Measurements from ENCODE around the gene SRF. TPM values are rescaled to one million over a fixed set of nuclear protein-coding genes. Genes with fewer than 3 reads are reported as not detected.

Gene SRF
- total RNA-seq, 4 donors from 2014 or later: 111 to 183 (median 153) TPM

DNA sequence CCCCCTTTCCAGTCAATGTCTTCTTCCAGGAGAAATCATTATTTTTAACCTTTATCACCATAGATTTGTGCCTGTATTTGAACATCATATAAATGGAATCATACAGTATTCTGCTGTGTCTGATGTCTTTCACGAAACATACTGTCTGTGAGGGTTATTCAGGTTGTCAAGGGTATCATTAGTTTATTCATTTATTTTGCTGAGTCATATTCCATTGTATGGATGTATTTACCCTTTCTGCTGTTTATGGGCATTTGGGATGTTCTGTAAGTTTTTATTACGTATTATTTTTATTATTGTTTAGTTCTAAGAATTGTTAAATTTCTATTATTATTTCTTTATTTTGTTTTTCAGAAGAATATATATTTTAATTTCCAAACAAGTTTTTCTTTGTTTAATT is 36.2 kb downstream of the SRF start:
- intact Hi-C loops (cut with DNase I): no loop called here
- no peak for DNase-seq (ENCODE audit: extremely low spot score)
- no peak overlapping the region for H3K4me3 ChIP-seq

GRCh38 chr6:43211955-43212354 is 40.9 kb downstream of the SRF start:
- Histone ChIP-seq H3K27ac (replicated peaks in 1 of 4) (no peak overlapping the region), H3K4me1 (no peaks in the 10 kb centered on the region), H3K36me3 (peaks cover 17 to 54% (median 41%) of the 10 kb centered on the region in 4 donors), H3K9me3 (no peaks in the 10 kb centered on the region), H3K4me3 (no peak overlapping the region), H3K27me3 (no peaks in the 10 kb centered on the region)
- 82% methylated on average over 1 of the region's 1 CpG for WGBS
- DNase-seq (ENCODE audit: extremely low spot score): no peak
- intact Hi-C loops (cut with DNase I): no loop called here
- TF ChIP-seq EP300 (IDR thresholded peaks at IDR 0.05): no peak
- no peak for TF ChIP-seq CTCF (IDR thresholded peaks at IDR 0.05)
- TF ChIP-seq POLR2AphosphoS5 (IDR thresholded peaks at IDR 0.05): no peak
- TF ChIP-seq POLR2A (IDR thresholded peaks at IDR 0.05; ENCODE audit: low read depth): no peak

More for the DNA sequence above, 36.2 kb downstream of the SRF start:
- Histone ChIP-seq H3K36me3 (peaks cover 12 to 54% (median 35%) of the 10 kb centered on the region in 4 donors), H3K4me1 (no peaks in the 10 kb centered on the region), H3K27ac (replicated peaks in 1 of 4) (no peak overlapping the region), H3K9me3 (no peaks in the 10 kb centered on the region), H3K27me3 (no peaks in the 10 kb centered on the region)
- TF ChIP-seq POLR2AphosphoS5 (IDR thresholded peaks at IDR 0.05) (no peak), CTCF (IDR thresholded peaks at IDR 0.05) (no peak), EP300 (IDR thresholded peaks at IDR 0.05) (no peak), POLR2A (IDR thresholded peaks at IDR 0.05; ENCODE audit: low read depth) (no peak)
- WGBS: 96% methylated on average over 2 of the region's 2 CpGs

DNA sequence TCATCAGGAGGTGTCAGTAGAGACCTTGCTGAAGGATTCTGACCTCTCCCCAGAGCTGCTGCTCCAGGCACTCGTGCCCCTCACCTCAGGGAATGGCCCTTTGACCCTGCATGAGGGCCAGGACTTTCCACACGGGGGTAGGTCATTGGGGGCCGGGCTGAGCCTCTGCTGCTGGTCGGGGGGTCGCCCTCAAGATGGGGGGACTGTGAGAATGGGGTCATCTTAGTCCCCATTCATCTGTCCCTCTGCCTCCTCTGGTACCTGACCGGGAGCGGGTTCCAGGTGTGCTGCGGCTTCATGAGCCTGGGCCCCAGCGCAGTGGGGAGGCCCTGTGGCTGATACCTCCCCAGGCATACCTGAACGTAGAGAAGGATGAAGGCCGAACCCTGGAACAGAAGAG is 42.4 kb downstream of the SRF start:
- Histone ChIP-seq H3K27ac (replicated peaks in 1 of 4) (no peak overlapping the region), H3K27me3 (no peaks in the 10 kb centered on the region), H3K4me3 (no peak overlapping the region), H3K36me3 (peaks cover 23 to 68% (median 46%) of the 10 kb centered on the region in 4 donors), H3K4me1 (no peaks in the 10 kb centered on the region), H3K9me3 (no peaks in the 10 kb centered on the region)
- TF ChIP-seq POLR2A (IDR thresholded peaks at IDR 0.05; ENCODE audit: low read depth): no peak
- no peak for TF ChIP-seq CTCF (IDR thresholded peaks at IDR 0.05)
- TF ChIP-seq EP300 (IDR thresholded peaks at IDR 0.05): no peak
- no peak for TF ChIP-seq POLR2AphosphoS5 (IDR thresholded peaks at IDR 0.05)
- intact Hi-C loops (cut with DNase I): no loop called here
- 86% methylated on average over 10 of the region's 11 CpGs for WGBS
- no peak for DNase-seq (ENCODE audit: extremely low spot score)

- Histone ChIP-seq H3K4me1 (no peaks in the 10 kb centered on the region), H3K9me3 (no peaks in the 10 kb centered on the region), H3K4me3 (no peak overlapping the region), H3K27ac (replicated peaks in 1 of 4) (no peak overlapping the region), H3K36me3 (peaks cover 23 to 75% (median 55%) of the 10 kb centered on the region in 4 donors), H3K27me3 (no peaks in the 10 kb centered on the region)
- TF ChIP-seq POLR2A (IDR thresholded peaks at IDR 0.05; ENCODE audit: low read depth) (no peak), CTCF (IDR thresholded peaks at IDR 0.05) (no peak), POLR2AphosphoS5 (IDR thresholded peaks at IDR 0.05) (no peak), EP300 (IDR thresholded peaks at IDR 0.05) (no peak)
- intact Hi-C loops (cut with DNase I): no loop called here
- 98% methylated on average over 7 of the region's 8 CpGs for WGBS
- no peak for DNase-seq (ENCODE audit: extremely low spot score)
Measured at GRCh38 chr6:43215066-43215465, 44.0 kb downstream of the SRF start.

DNA sequence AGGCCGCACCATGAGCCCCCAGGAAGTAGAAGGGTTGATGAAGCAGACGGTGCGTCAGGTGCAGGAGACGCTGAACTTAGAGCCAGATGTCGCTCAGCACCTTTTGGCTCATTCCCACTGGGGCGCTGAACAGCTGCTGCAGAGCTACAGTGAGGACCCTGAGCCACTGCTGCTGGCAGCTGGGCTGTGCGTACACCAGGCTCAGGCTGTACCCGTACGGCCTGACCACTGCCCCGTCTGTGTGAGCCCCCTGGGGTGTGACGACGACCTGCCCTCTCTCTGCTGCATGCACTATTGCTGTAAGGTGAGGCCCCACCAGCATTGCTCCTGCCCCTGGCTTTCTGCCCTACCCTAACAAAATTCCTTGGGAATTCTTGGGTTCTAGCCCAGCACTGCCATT is 45.1 kb downstream of the SRF start:
- 88% methylated on average over 9 of the region's 12 CpGs for WGBS
- DNase-seq (ENCODE audit: extremely low spot score): no peak
- intact Hi-C loops (cut with DNase I): no loop called here
- no peaks in the 10 kb centered on the region for H3K27me3 ChIP-seq
- H3K27ac ChIP-seq (replicated peaks in 1 of 4): no peak overlapping the region
- H3K9me3 ChIP-seq: no peaks in the 10 kb centered on the region
- TF ChIP-seq POLR2A (IDR thresholded peaks at IDR 0.05; ENCODE audit: low read depth): no peak
- TF ChIP-seq POLR2AphosphoS5 (IDR thresholded peaks at IDR 0.05): no peak
- no peak for TF ChIP-seq CTCF (IDR thresholded peaks at IDR 0.05)
- TF ChIP-seq EP300 (IDR thresholded peaks at IDR 0.05): no peak
- no peaks in the 10 kb centered on the region for H3K4me1 ChIP-seq
- H3K4me3 ChIP-seq: no peak overlapping the region
- H3K36me3 ChIP-seq: peaks cover 23 to 86% (median 66%) of the 10 kb centered on the region in 4 donors
